Muscle layer of colon (tissue), 2 donors: Measurements from ENCODE around the gene OXER1.

Experiments
- H3K27ac ChIP-seq: one replicate; pipeline ENCODE4 v1.7.0; 2013; ENCODE audit warnings: low read depth, mild to moderate bottlenecking, low read length, moderate library complexity
- H3K27me3 ChIP-seq, 2 donors: one replicate each; pipeline ENCODE4 v1.7.0; 2013; ENCODE audit warnings: low read length in 2 of 2, mild to moderate bottlenecking in 2 of 2; ENCODE audit not compliant: insufficient read depth in 2 of 2, control insufficient read depth in 1 of 2
- H3K36me3 ChIP-seq: one replicate; pipeline ENCODE4 v1.7.0; 2013; ENCODE audit warnings: mild to moderate bottlenecking, low read length; ENCODE audit not compliant: insufficient read depth
- H3K4me1 ChIP-seq: one replicate; pipeline ENCODE4 v1.7.0; 2013; ENCODE audit warnings: mild to moderate bottlenecking, low read length; ENCODE audit not compliant: insufficient read depth
- H3K4me3 ChIP-seq, 2 donors: one replicate each; pipeline ENCODE4 v1.7.0; 2013; ENCODE audit warnings: low read length in 2 of 2, low read depth in 1 of 2, mild to moderate bottlenecking in 1 of 2, moderate library complexity in 1 of 2
- H3K9ac ChIP-seq: one replicate; pipeline ENCODE4 v1.7.0; 2013; ENCODE audit warnings: low read length
- H3K9me3 ChIP-seq: one replicate; pipeline ENCODE4 v1.7.0; 2013; ENCODE audit warnings: mild to moderate bottlenecking, low read length
- donor health status: abdominal sarcoma.
- donor health status: Adenocarcinoma of cecum.

The OXER1 gene

DNA sequence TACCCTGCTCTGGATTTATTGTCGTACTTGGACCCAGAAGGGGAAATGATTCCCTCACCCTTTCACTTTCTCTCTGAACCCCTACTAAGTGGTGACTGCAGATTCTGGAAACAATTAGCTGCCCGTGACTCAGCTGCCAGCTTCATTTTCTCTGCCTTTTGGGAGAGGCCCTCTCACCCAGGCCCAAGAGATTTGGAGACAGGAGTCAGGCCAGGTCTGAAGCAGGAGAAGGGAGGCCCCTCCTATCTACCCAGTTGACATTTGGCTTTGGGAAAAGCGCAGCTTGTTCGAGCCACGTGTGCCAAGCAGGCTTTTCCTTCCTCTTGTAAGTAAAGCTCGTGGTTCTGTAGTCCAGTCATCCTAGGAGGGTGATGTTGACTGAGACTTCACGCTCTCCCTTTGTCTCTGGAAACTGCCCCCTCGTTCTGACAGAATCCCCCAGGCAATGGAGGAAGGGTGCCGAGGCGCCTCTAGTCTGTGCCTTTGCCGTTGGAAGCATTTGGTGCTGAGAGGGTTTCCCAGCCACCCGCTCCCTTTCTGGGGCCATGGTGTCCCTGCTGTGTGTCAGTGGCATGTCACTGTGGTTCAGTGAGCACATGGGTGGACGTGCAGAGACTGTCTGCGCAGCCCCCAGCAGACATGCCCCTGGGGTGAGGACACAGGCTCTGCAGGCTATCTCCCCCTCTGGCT, 8.6 kb downstream of the OXER1 start:
- Histone ChIP-seq H3K9ac (no peak overlapping the region), H3K9me3 (no peaks in the 10 kb centered on the region), H3K4me3 (no peak overlapping the region), H3K27me3 (no peaks in the 10 kb centered on the region), H3K36me3 (peaks cover 13% of the 10 kb centered on the region), H3K4me1 (peaks cover 29% of the 10 kb centered on the region), H3K27ac (no peak overlapping the region)

DNA sequence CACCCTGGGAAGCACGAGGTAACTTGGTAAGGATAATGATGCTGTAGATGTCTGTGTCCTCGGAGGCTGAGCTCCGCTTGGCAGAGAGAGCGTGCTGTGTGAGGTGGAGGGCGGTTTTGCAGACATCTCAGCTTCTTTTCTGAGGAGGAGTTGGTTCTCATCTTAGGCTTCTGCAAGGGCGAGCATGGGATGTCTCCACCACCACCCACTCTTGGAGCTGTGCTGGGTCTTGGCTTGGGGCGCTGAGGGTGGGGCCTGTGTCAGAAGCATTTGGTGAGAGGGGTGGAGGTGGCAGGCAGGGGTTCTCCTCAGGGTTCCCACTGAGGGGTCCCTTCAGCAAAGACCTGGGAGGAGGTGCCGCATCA, 9.2 kb downstream of the OXER1 start:
- Histone ChIP-seq H3K4me3 (no peak overlapping the region), H3K27ac (no peak overlapping the region), H3K4me1 (peaks cover 29% of the 10 kb centered on the region), H3K27me3 (no peaks in the 10 kb centered on the region), H3K36me3 (peaks cover 7% of the 10 kb centered on the region), H3K9me3 (no peaks in the 10 kb centered on the region), H3K9ac (no peak overlapping the region)

DNA sequence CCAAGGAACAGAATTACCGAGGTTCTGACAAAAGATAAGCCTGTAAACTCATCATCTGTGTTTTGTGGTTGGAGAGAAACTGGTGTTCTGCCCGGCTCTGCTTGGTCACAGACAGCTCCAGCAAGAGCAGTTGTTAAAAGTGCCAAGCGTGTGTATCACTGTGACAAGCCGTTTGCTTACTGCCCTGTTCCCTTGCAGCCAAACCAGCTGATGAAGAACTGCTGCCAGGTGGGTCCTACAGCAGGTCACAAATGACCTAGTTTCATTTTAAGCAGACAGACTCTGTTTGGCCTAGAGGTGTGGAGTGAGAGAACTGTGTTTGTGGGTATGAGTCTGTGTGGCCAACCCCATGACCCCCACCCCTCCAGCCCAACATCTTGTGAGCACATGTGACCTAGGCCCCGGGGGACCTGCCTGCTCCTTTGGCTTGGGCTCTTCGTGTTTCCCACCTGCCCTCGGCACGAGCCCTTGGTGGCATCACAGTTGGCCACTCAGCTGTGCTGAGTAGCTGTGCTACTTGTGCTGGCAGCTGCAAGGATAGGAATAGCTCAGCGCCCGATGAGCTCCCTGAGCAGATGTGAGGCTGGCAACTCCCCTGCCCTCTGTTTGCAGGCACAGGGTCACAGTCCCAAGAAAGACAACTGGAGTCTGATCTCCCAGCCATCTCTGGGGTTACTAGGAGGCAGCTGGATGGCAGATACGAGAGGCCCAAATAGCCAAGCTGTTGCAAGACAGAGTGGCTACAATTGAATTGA, 9.7 kb downstream of the OXER1 start:
- H3K27ac ChIP-seq, result no peak overlapping the region
- no peak overlapping the region for H3K9ac ChIP-seq
- peaks cover 6% of the 10 kb centered on the region for H3K36me3 ChIP-seq
- H3K4me3 ChIP-seq, result no peak overlapping the region
- H3K27me3 ChIP-seq, result no peaks in the 10 kb centered on the region
- H3K4me1 ChIP-seq, result peaks cover 29% of the 10 kb centered on the region
- H3K9me3 ChIP-seq, result no peaks in the 10 kb centered on the region

DNA sequence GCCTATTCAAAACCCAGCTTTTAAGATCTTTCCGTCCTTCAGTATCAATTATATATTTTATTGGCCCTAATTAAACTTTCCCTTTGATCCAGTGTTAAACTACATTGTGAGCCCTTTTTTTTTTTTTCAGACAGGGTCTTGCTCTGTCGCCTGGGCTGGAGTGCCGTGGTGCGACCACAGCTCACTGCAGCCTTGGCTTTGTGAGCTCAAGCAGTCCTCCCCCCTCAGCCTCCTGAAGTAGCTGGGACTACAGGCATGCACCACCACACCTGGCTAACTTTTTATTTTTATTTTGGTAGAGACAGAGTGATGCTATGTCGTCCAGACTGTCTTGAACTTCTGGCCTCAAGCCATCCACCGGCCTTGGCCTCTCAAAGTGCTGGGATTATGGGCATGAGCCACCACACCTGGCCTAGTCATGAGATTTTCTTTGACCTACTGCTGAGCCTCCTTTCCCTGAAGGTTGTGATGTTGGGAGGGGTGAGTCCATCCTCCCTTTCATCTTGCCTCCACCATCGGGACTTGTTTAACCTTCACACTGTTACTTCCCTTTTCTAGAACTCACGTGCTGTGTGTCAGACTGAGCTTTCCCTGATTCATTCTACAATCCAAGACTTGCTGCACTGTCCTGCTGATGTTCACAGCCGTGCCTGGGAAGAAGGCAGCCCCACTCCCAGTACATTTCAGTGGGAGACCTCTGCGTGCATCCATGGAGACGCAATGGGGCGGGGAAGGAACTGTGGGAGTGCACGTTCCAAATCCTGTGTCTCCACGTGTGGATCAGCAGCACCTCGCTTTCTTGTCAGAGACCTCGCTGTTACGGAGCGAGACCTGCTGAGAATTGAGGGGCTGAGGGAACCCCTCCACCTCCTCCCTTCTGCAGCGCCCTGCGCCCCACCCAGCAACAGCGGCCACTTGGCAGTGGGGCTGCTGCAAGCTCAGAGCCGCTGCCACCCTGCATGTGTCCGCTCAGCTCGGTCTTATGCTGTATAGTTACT, 10.8 kb downstream of the OXER1 start:
- Histone ChIP-seq H3K4me3 (no peak overlapping the region), H3K36me3 (peaks cover 6% of the 10 kb centered on the region), H3K9me3 (no peaks in the 10 kb centered on the region), H3K4me1 (peaks cover 29% of the 10 kb centered on the region), H3K27me3 (no peaks in the 10 kb centered on the region), H3K9ac (no peak overlapping the region), H3K27ac (no peak overlapping the region)

DNA sequence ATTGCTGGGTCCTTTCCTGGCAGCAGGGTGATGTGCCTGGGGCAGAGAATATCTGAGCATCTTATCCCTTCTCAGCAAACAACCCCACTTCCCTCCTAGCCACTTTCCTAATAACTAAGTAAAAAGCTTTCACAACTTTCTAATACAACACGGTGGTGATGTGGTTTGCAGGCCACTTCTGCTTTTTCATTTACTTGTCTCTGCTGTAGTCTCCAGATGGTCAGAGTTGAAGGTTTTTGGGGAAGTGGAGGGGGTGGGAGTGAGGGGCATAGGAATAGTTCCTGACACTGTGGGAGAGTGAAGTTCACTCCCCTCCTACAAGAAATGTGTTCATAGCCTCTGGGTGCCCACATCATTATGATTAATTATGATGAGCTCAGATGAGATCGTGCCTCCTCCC, 11.6 kb downstream of the OXER1 start:
- H3K9ac ChIP-seq, result no peak overlapping the region
- no peak overlapping the region for H3K4me3 ChIP-seq
- H3K9me3 ChIP-seq, result no peaks in the 10 kb centered on the region
- no peak overlapping the region for H3K27ac ChIP-seq
- peaks cover 8% of the 10 kb centered on the region for H3K36me3 ChIP-seq
- H3K4me1 ChIP-seq, result peaks cover 29% of the 10 kb centered on the region
- no peaks in the 10 kb centered on the region for H3K27me3 ChIP-seq

DNA sequence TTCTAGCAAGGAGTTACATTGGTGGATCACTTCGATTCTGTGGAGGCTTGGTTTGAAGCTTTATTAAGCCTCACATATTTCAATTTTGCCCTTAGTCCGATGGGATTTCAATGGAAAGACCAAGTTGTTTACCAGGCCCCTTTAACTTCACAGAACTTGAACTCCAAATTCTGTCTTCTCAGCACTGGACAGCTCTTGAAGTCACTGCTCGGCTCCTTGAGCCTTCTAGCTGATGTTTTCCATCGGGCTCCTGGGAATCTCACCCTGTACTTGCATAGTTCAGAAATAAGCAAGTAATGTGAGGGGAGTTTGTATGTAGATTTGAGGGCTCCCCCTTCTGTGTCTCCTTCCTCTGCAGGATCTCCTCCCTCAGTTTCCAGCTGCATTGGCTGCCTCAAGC, 15.1 kb downstream of the OXER1 start:
- H3K4me3 ChIP-seq, result no peak overlapping the region

DNA sequence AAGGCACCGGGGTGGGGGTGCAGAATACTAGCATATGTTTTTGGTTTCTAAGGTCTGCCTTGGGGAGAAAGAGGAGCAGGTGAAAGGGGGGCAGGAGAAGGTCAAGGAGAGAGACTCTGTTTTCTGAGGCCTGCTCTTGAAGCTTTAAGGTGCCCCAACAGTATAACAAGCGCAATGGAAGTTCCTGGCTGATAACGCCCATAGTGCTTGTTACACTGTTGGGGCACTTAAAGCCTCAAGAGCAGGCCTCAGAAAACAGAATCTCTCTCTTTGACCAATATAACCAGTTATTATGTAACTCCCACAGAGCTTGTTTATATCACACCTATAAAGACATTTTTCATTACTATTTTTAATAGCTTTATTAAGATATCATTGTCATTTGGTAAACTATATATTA, 16.5 kb downstream of the OXER1 start:
- Histone ChIP-seq H3K27ac (no peak overlapping the region), H3K4me1 (peaks cover 13% of the 10 kb centered on the region), H3K9ac (no peak overlapping the region), H3K36me3 (peaks cover 4% of the 10 kb centered on the region), H3K4me3 (no peak overlapping the region), H3K9me3 (no peaks in the 10 kb centered on the region), H3K27me3 (no peaks in the 10 kb centered on the region)

More for the DNA sequence above, 15.1 kb downstream of the OXER1 start:
- Histone ChIP-seq H3K27ac (no peak overlapping the region), H3K9ac (no peak overlapping the region), H3K4me1 (peaks cover 20% of the 10 kb centered on the region), H3K9me3 (no peaks in the 10 kb centered on the region), H3K36me3 (peaks cover 10% of the 10 kb centered on the region), H3K27me3 (no peaks in the 10 kb centered on the region)

DNA sequence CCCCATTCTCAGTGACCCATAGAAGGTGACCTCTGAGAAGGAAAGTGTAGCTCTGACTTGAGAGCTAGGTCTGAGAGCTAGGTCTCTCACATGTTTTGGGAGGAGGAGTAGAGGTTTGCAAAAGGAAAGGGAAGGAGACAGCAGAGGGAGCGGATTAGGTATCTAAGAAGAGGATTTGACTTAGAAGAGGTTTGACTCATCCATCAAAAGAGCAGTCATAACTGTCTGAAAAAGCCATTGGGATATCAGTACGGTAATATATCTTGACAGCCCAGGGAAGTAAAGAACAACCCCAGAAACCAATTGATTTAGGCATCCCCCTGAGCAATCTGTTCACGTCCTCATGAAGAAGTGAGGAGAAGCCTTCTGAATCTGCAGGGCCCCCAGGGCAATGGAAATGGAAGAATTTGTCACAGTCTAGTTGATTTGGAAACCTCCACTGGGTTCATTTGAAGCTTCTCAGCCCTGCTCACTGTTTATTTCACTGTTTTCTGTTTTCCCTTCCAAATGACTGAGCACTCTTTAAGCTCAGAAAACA, 19.3 kb downstream of the OXER1 start:
- H3K36me3 ChIP-seq, result peaks cover 4% of the 10 kb centered on the region
- no peak overlapping the region for H3K27ac ChIP-seq

DNA sequence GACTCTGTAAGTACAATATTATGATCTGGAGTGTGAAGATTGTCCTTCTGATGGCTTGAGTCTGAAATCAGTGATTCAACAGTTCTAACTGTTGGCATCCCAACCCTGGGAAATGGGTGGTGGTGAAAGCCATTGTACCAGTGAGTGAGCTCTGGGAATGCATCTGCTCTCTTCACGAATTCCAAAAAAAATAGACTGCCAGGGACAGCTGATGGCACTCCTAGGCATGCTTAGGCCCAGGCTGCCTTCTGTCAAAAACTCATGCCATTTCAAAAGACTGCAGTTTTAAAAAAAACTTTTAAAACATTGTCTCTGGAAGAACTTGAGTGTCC, 20.3 kb downstream of the OXER1 start:
- no peaks in the 10 kb centered on the region for H3K9me3 ChIP-seq

More for the DNA sequence above, 19.3 kb downstream of the OXER1 start:
- Histone ChIP-seq H3K4me3 (no peak overlapping the region), H3K4me1 (no peaks in the 10 kb centered on the region), H3K9me3 (no peaks in the 10 kb centered on the region), H3K27me3 (no peaks in the 10 kb centered on the region), H3K9ac (no peak overlapping the region)

DNA sequence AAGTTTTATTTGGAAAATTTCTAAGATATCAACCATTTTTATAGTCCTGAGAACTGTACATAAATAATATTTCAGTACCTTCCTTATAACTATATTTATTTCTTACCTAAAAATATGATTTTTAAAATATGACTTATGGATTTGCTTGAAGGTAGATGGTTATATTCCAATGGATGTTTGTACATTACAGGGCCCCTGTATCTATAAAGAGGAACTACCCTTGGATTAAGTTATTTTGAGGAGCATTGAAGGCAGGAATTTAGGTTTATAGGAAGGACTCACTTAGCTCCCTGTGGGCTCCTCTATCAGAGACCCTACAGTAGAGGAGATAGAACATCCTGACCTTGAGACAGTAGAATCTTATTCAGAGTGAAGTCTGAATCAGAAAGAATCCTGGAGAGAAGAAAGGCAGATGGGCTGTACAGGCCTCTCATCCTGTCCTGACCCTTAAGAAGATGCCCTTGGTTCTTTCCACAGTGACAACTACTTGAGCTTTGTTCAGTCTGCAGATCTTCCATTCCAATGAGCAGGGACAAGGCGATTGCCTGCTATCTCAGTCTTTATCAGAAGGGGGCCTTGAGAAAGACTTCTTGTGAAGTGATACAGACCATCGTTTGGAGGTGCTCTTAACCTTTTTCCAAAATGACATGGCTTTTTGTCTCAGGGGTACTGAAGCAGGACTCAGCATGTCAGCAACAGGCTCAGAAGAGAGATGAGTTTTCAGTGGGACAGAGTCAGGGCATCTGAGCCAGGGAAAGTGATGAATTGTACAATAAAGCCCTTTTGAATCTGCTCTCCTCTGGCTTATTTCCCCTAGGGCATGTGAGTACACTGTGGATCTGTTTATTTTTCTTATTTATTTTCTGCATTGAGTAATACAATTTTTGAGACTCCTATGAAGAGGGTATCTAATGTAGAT, 20.9 kb downstream of the OXER1 start:
- Histone ChIP-seq H3K36me3 (peaks cover 4% of the 10 kb centered on the region), H3K4me3 (no peak overlapping the region), H3K4me1 (no peaks in the 10 kb centered on the region), H3K9me3 (no peaks in the 10 kb centered on the region), H3K27ac (no peak overlapping the region), H3K9ac (no peak overlapping the region), H3K27me3 (no peaks in the 10 kb centered on the region)

More for the DNA sequence above, 20.3 kb downstream of the OXER1 start:
- Histone ChIP-seq H3K4me1 (no peaks in the 10 kb centered on the region), H3K36me3 (peaks cover 4% of the 10 kb centered on the region), H3K4me3 (no peak overlapping the region), H3K27ac (no peak overlapping the region), H3K9ac (no peak overlapping the region), H3K27me3 (no peaks in the 10 kb centered on the region)
